SK-N-SH treated with all-trans-retinoic acid at 6 μM for 48 hours (cell line): ENCODE results near the gene AOPEP.

Experiments
- ARNTL ChIP-seq: fragments of 450-650 bp; formaldehyde crosslinking; IDR thresholded peaks from 2 replicates; pipeline ENCODE4 v1.5.0; 2020; ENCODE audit warnings: low read depth, mild to moderate bottlenecking, moderate library complexity, borderline replicate concordance
- BACH2 ChIP-seq: fragments of 250-450 bp; sonication (Bioruptor Pico); IDR thresholded peaks from 2 replicates; pipeline ENCODE4 v1.9.0; 2021; ENCODE audit warnings: mild to moderate bottlenecking, borderline replicate concordance
- GLIS3 ChIP-seq: fragments of 250-450 bp; sonication (Bioruptor Pico); IDR thresholded peaks from 2 replicates; pipeline ENCODE4 v1.5.0; 2020; ENCODE audit warnings: mild to moderate bottlenecking, moderate library complexity
- PPARA ChIP-seq: fragments of 250-450 bp; sonication (Bioruptor Pico); IDR thresholded peaks from 2 replicates; pipeline ENCODE4 v1.5.0; 2020; ENCODE audit warnings: mild to moderate bottlenecking, borderline replicate concordance
- RARB ChIP-seq: fragments of 250-450 bp; sonication (Bioruptor Pico); IDR thresholded peaks from 2 replicates; pipeline ENCODE4 v1.8.0; 2021; ENCODE audit warnings: mild to moderate bottlenecking, moderate library complexity
- SNAI2 ChIP-seq: fragments of 250-450 bp; sonication (Bioruptor Pico); IDR thresholded peaks from 2 replicates; pipeline ENCODE4 v1.5.0; 2020; ENCODE audit warnings: mild to moderate bottlenecking, moderate library complexity
- ZFP3 ChIP-seq: fragments of 250-450 bp; sonication (Bioruptor Pico); IDR thresholded peaks from 2 replicates; pipeline ENCODE4 v1.5.0; 2020; ENCODE audit warnings: mild to moderate bottlenecking, moderate library complexity
- ZFP30 ChIP-seq: fragments of 450-650 bp; formaldehyde crosslinking; IDR thresholded peaks from 2 replicates; pipeline ENCODE4 v1.5.0; 2022; ENCODE audit warnings: mild to moderate bottlenecking, moderate library complexity
- TF ChIP-seq, protein P1 (sequence below): fragments of 250-450 bp; sonication (Bioruptor Pico); IDR thresholded peaks from 2 replicates; pipeline ENCODE4 v1.5.1; 2020; ENCODE audit warnings: low read depth, mild to moderate bottlenecking, moderate library complexity
- TF ChIP-seq, protein P2 (sequence below): fragments of 250-450 bp; sonication (Bioruptor Pico); IDR thresholded peaks from 2 replicates; pipeline ENCODE4 v1.8.0; 2020; ENCODE audit warnings: mild to moderate bottlenecking, moderate library complexity, borderline replicate concordance

DNA sequence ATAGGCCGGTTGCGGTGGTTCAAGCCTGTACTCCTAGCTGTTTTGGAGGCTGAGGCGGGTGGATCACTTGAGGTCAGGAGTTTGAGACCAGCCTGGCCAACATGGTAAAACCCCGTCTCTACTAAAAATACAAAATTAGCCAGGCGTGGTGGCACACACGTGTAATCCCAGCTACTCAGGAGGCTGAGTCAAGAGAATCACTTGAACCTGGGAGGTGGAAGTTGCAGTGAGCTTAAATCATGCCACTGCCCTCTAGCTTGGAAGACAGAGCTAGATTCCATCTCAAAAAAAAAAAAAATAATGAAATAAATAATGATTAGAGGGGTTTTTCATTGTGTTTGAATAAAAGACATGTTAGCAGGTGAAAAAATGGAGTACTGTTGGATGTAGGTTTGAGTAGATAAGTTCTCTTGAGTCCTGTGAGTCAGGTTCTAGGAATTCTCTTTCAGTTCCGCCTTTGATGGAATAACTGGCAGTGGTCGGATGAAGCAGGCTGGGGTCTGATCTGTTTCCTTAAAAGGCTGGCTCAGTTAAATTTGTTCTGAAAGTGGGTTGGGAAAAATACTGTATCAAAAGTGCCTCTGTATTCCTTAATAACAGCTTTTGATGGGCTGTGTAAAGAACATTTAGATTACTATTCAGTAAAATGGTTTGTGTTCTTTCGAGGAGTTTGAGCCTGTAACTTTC, 73.2 kb downstream of the AOPEP start:
- TF ChIP-seq, protein P1, sequence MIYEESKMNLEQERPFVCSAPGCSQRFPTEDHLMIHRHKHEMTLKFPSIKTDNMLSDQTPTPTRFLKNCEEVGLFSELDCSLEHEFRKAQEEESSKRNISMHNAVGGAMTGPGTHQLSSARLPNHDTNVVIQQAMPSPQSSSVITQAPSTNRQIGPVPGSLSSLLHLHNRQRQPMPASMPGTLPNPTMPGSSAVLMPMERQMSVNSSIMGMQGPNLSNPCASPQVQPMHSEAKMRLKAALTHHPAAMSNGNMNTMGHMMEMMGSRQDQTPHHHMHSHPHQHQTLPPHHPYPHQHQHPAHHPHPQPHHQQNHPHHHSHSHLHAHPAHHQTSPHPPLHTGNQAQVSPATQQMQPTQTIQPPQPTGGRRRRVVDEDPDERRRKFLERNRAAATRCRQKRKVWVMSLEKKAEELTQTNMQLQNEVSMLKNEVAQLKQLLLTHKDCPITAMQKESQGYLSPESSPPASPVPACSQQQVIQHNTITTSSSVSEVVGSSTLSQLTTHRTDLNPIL (CRISPR knock-in tag), result no peak
- TF ChIP-seq ARNTL (CRISPR knock-in tag), result no peak
- TF ChIP-seq ZFP30, result no peak
- TF ChIP-seq, protein P2, sequence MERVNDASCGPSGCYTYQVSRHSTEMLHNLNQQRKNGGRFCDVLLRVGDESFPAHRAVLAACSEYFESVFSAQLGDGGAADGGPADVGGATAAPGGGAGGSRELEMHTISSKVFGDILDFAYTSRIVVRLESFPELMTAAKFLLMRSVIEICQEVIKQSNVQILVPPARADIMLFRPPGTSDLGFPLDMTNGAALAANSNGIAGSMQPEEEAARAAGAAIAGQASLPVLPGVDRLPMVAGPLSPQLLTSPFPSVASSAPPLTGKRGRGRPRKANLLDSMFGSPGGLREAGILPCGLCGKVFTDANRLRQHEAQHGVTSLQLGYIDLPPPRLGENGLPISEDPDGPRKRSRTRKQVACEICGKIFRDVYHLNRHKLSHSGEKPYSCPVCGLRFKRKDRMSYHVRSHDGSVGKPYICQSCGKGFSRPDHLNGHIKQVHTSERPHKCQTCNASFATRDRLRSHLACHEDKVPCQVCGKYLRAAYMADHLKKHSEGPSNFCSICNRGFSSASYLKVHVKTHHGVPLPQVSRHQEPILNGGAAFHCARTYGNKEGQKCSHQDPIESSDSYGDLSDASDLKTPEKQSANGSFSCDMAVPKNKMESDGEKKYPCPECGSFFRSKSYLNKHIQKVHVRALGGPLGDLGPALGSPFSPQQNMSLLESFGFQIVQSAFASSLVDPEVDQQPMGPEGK, result no peak
- no peak for TF ChIP-seq RARB
- TF ChIP-seq SNAI2 (CRISPR knock-in tag), result no peak
- no peak for TF ChIP-seq ZFP3 (CRISPR knock-in tag)
- no peak for TF ChIP-seq GLIS3
- no peak for TF ChIP-seq BACH2 (CRISPR knock-in tag)
- TF ChIP-seq PPARA (CRISPR knock-in tag), result no peak
